ENCODE results near the gene FER.

- TF ChIP-seq, protein P1, sequence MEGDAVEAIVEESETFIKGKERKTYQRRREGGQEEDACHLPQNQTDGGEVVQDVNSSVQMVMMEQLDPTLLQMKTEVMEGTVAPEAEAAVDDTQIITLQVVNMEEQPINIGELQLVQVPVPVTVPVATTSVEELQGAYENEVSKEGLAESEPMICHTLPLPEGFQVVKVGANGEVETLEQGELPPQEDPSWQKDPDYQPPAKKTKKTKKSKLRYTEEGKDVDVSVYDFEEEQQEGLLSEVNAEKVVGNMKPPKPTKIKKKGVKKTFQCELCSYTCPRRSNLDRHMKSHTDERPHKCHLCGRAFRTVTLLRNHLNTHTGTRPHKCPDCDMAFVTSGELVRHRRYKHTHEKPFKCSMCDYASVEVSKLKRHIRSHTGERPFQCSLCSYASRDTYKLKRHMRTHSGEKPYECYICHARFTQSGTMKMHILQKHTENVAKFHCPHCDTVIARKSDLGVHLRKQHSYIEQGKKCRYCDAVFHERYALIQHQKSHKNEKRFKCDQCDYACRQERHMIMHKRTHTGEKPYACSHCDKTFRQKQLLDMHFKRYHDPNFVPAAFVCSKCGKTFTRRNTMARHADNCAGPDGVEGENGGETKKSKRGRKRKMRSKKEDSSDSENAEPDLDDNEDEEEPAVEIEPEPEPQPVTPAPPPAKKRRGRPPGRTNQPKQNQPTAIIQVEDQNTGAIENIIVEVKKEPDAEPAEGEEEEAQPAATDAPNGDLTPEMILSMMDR (IDR thresholded peaks at IDR 0.05): no peak
- TF ChIP-seq POLR2A (IDR thresholded peaks at IDR 0.05): no peak
- no peak for TF ChIP-seq POLR2AphosphoS5 (IDR thresholded peaks at IDR 0.05; ENCODE audit: insufficient read depth in 1 of 2, low read depth in 1 of 2)
Measured at GRCh38 chr5:109028608-109029299, 281.1 kb downstream of the FER start.
